RWPE1 (cell line): ENCODE data around the gene ZSWIM3.

ENCODE experiments used
- CTCF ChIA-PET: fragments of 350-600 bp; sonication (Branson Sonifier 250); formaldehyde crosslinking; extraction: SDS; loops from one replicate; lab custom pipeline; 2021; lab: Yijun Ruan, JAX
- POLR2A ChIA-PET: fragments of 400-600 bp; formaldehyde crosslinking; extraction: SDS; loops from one replicate; lab custom pipeline; 2020; ENCODE audit warnings: antibody characterized with exemption; ENCODE audit not compliant: low non-redundant PET; lab: Yijun Ruan, JAX
- DNase-seq: peaks from one replicate; pipeline ENCODE4 v3.0.0; 2012; ENCODE audit warnings: low spot score
- H3K27ac ChIP-seq: fragments of 450-650 bp; 2 replicates; pipeline ENCODE4 v1.5.1; 2017
- CTCF ChIP-seq: fragments of 450-650 bp; conservative IDR thresholded peaks from 2 replicates; pipeline ENCODE4 v1.5.1; 2017; ENCODE audit warnings: low read depth, mild to moderate bottlenecking

ZSWIM3 gene

GRCh38 chr20:45861221-45862075 lies 4.0 kb downstream of the ZSWIM3 start:
- ChIA-PET POLR2A (interaction anchor here (0.6 to 1.1 kb wide), 2 partner anchors 19 to 153 kb away, joined by 3 to 7 read pairs; no protein-coding TSS in a partner anchor), CTCF (interaction anchor here (0.5 kb wide), 1 partner anchor 52 kb away, joined by 4 read pairs; no protein-coding TSS in a partner anchor)
- TF ChIP-seq CTCF, result no peak
- no peak overlapping the region for H3K27ac ChIP-seq
- DNase-seq, result no peak

- no peak for DNase-seq
- no peak for TF ChIP-seq CTCF
- no peak overlapping the region for H3K27ac ChIP-seq
- ChIA-PET CTCF (interaction anchor here (0.5 to 0.7 kb wide), 4 partner anchors 24 to 793 kb away, joined by 3 to 4 read pairs (median 4); partner anchors contain the start of gene SPATA25), POLR2A (no interaction called here)
Measured at GRCh38 chr20:45863543-45864470, 6.4 kb downstream of the ZSWIM3 start.

GRCh38 chr20:45866454-45866853 lies 9.0 kb downstream of the ZSWIM3 start:
- H3K27ac ChIP-seq, result no peak overlapping the region
- CTCF ChIA-PET, result no interaction called here
- POLR2A ChIA-PET, result interaction anchor here (0.8 kb wide), 1 partner anchor 8 kb away, joined by 3 read pairs; no protein-coding TSS in a partner anchor
- TF ChIP-seq CTCF, result no peak
- no peak for DNase-seq

GRCh38 chr20:45867136-45867818 lies 9.9 kb downstream of the ZSWIM3 start:
- no peak for DNase-seq
- peak overlapping the region; percentile 35; the same call in 1 of the 2 replicates for H3K27ac ChIP-seq
- POLR2A ChIA-PET, result interaction anchor here (0.8 kb wide), 1 partner anchor 9 kb away, joined by 3 read pairs; no protein-coding TSS in a partner anchor
- CTCF ChIA-PET, result interaction anchor here (0.6 to 0.7 kb wide), 3 partner anchors 25 to 551 kb away, joined by 3 to 7 read pairs (median 3); no protein-coding TSS in a partner anchor
- no peak for TF ChIP-seq CTCF

GRCh38 chr20:45867819-45868176 lies 10.4 kb downstream of the ZSWIM3 start:
- POLR2A ChIA-PET, result interaction anchor here (0.6 kb wide), 1 partner anchor 11 kb away, joined by 3 read pairs; no protein-coding TSS in a partner anchor
- no peak for TF ChIP-seq CTCF
- DNase-seq, result peak; percentile 89
- no peak overlapping the region for H3K27ac ChIP-seq
- CTCF ChIA-PET, result interaction anchor here (0.6 to 0.7 kb wide), 2 partner anchors 53 to 498 kb away, joined by 3 to 7 read pairs; no protein-coding TSS in a partner anchor
